GM12878 (cell line): Measurements from ENCODE around the gene GM2A.
A peak's percentile ranks its signal among the peaks of the same experiment; 100 is the strongest.

Experiments
- ATF2 ChIP-seq: IDR thresholded peaks from 2 replicates; pipeline ENCODE4 v1.6.1; 2012; ENCODE audit warnings: low read length, inconsistent platforms
- CBFB ChIP-seq: IDR thresholded peaks from 2 replicates; pipeline ENCODE4 v1.6.1; 2016; ENCODE audit warnings: antibody characterized with exemption, low read depth
- KLF5 ChIP-seq: fragments of 450-650 bp; IDR thresholded peaks from 2 replicates; pipeline ENCODE4 v1.6.1; 2014; ENCODE audit warnings: mild to moderate bottlenecking; ENCODE audit not compliant: partially characterized antibody
- POLR2A ChIP-seq: IDR thresholded peaks from 2 replicates; pipeline ENCODE4 v1.6.1; 2011; ENCODE audit warnings: low read depth, mild to moderate bottlenecking, low read length
- TCF12 ChIP-seq: IDR thresholded peaks from 2 replicates; pipeline ENCODE4 v1.6.1; 2011; ENCODE audit warnings: low read depth, mild to moderate bottlenecking, low read length
- ZNF622 ChIP-seq: fragments of 450-650 bp; IDR thresholded peaks from 2 replicates; pipeline ENCODE4 v1.6.1; 2017; ENCODE audit warnings: mild to moderate bottlenecking, inconsistent platforms
- TF ChIP-seq, protein P1 (sequence below): fragments of 450-650 bp; IDR thresholded peaks from 2 replicates; pipeline ENCODE4 v1.6.1; 2017; ENCODE audit warnings: mild to moderate bottlenecking

DNA sequence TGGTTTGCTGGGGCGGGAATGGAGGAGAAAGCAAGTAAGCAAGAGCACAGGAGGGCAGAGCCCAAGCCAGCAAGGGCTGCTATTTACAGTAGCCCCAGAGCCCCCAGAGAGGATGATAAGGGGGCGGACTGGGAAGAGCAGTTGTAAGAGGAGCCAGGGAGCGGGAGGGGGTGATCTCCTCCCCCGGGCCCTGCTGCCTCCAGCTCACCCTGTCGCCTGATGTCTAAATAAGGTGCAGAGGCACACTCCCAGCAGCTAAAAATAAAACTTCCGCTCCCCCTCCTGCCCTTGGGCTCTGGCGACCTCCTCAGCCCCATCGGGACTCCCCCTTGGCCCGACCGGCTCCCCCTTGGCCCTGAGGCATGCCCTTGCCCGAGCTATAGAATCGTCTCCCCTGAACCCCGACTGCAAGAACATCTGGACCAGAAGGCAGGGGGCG lies 14.7 kb upstream of the GM2A start:
- TF ChIP-seq ATF2 (peak; percentile 19; the same call in 1 of the 2 replicates), POLR2A (peak; percentile 38; the same call in 1 of the 2 replicates), ZNF622 (no peak), TCF12 (0 out of 2 replicates have a peak, but pooled peaks have one; percentile 16), KLF5 (no peak), CBFB (no peak)
- TF ChIP-seq, protein P1, sequence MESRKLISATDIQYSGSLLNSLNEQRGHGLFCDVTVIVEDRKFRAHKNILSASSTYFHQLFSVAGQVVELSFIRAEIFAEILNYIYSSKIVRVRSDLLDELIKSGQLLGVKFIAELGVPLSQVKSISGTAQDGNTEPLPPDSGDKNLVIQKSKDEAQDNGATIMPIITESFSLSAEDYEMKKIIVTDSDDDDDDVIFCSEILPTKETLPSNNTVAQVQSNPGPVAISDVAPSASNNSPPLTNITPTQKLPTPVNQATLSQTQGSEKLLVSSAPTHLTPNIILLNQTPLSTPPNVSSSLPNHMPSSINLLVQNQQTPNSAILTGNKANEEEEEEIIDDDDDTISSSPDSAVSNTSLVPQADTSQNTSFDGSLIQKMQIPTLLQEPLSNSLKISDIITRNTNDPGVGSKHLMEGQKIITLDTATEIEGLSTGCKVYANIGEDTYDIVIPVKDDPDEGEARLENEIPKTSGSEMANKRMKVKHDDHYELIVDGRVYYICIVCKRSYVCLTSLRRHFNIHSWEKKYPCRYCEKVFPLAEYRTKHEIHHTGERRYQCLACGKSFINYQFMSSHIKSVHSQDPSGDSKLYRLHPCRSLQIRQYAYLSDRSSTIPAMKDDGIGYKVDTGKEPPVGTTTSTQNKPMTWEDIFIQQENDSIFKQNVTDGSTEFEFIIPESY, result no peak
